ENCODE measurements around the gene SCNN1A. TPM values are rescaled to one million over a fixed set of nuclear protein-coding genes. Genes with fewer than 3 reads are reported as not detected.

Gene SCNN1A
- total and polyA plus RNA-seq, 7 donors, result 0.82 to 169 (median 7.2) TPM

DNA sequence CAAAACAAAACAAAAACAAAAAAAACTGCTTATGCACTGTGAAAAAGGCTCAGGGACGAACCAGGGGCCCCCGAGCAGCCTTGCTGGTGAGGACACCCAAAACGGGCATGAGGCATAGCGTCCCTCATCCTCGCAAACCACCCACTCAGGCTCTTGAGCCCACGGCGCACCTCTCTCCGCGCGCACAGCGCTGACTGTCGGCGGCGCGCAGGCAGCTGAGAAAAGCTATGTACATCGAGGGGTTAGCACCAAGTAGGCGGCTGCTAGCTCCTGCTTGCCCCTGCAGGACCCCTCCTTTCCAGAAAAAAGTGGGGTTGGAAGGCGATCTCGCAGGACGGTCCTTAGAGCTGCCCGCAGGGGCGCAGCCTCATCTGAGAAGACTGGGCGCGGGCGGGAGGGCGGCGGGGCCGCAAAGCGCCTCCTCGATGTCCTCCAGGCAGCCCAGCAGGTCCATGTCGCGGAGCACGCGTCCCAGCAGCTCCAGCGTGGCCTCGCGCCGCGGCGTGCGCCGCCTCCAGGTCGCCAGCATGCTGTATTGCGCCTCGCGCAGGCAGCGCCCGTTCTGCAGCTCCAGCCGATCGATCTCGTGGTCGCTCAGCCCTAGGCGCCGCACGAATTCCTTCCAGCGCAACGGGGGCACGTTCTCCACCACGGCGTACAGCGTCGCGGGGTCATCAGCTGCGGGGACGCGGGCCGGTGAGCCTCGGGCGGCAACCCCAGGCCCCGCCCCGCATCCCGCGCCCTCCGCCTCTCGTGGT lies 46.2 kb downstream of the SCNN1A start:
- Histone ChIP-seq H3K27ac (peak overlapping the region; percentile 93 to 98 (median 97)), H3K36me3 (peaks cover 54 to 66% (median 61%) of the 10 kb centered on the region in 4 donors), H3K4me3 (no peak overlapping the region), H3K4me1 (peaks cover 0 to 81% (median 63%) of the 10 kb centered on the region in 4 donors), H3K9me3 (no peaks in the 10 kb centered on the region), H3K27me3 (no peaks in the 10 kb centered on the region)
- no peak for DNase-seq
- 90 to 92% methylated on average over 75 of the region's 75 CpGs for WGBS, 2 donors
- TF ChIP-seq, protein P1, sequence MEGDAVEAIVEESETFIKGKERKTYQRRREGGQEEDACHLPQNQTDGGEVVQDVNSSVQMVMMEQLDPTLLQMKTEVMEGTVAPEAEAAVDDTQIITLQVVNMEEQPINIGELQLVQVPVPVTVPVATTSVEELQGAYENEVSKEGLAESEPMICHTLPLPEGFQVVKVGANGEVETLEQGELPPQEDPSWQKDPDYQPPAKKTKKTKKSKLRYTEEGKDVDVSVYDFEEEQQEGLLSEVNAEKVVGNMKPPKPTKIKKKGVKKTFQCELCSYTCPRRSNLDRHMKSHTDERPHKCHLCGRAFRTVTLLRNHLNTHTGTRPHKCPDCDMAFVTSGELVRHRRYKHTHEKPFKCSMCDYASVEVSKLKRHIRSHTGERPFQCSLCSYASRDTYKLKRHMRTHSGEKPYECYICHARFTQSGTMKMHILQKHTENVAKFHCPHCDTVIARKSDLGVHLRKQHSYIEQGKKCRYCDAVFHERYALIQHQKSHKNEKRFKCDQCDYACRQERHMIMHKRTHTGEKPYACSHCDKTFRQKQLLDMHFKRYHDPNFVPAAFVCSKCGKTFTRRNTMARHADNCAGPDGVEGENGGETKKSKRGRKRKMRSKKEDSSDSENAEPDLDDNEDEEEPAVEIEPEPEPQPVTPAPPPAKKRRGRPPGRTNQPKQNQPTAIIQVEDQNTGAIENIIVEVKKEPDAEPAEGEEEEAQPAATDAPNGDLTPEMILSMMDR (IDR thresholded peaks at IDR 0.05), result no peak
- TF ChIP-seq POLR2A (IDR thresholded peaks at IDR 0.05), result no peak
- peak in 2 of 4 donors; percentile 13 to 21 for TF ChIP-seq POLR2AphosphoS5 (IDR thresholded peaks at IDR 0.05)
- TF ChIP-seq EP300 (IDR thresholded peaks at IDR 0.05), result no peak
- intact Hi-C loops (cut with DNase I), result loop anchor here (1.0 kb wide), 1 partner anchor 208 kb away; no protein-coding TSS in a partner anchor

DNA sequence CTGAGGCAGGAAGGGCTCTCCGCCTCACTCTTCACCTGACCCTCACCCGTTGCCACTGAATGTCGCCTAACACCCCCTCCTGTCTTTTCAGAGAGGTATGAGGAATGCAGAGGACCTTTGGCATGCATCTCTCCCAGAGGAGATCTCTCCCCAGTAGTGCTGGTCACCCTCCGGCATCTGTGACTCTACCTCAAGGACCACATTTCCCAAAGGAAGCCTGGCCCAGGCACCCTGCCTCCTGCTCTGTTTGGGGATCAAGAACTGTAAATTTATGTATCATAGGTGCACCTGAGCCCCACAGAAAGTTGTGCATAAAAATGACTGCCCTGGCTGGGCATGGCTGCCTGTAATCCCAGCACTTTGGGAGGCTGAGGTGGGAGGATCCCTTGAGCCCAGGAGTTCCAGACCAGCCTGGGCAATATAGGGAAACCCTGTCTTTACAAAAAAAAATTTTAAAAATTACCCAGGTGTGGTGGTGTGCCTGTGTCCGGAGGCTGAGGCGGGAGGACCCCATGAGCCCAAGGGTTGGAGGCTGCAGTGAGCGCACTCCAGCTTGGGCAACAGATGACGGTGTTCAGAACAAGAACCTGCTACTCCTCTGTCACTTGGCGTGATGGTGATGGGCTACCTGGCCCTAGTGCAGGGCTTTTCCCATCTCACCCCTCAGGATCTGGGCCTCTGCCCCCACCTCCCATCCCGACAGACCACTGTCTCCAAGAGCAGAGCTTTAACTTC lies 47.2 kb downstream of the SCNN1A start:
- H3K27me3 ChIP-seq, result no peaks in the 10 kb centered on the region
- no peak overlapping the region for H3K4me3 ChIP-seq
- 82 to 88% methylated on average over 10 of the region's 10 CpGs for WGBS, 2 donors
- peaks cover 45 to 57% (median 55%) of the 10 kb centered on the region in 4 donors for H3K36me3 ChIP-seq
- TF ChIP-seq POLR2A (IDR thresholded peaks at IDR 0.05) (no peak), POLR2AphosphoS5 (IDR thresholded peaks at IDR 0.05) (peak in 1 of 4 donors; percentile 5)
- H3K4me1 ChIP-seq, result peaks cover 0 to 81% (median 63%) of the 10 kb centered on the region in 4 donors
- H3K27ac ChIP-seq, result peak overlapping the region; percentile 88 to 98 (median 95)
- H3K9me3 ChIP-seq, result no peaks in the 10 kb centered on the region
- no peak for DNase-seq
- intact Hi-C loops (cut with DNase I), result no loop called here

DNA sequence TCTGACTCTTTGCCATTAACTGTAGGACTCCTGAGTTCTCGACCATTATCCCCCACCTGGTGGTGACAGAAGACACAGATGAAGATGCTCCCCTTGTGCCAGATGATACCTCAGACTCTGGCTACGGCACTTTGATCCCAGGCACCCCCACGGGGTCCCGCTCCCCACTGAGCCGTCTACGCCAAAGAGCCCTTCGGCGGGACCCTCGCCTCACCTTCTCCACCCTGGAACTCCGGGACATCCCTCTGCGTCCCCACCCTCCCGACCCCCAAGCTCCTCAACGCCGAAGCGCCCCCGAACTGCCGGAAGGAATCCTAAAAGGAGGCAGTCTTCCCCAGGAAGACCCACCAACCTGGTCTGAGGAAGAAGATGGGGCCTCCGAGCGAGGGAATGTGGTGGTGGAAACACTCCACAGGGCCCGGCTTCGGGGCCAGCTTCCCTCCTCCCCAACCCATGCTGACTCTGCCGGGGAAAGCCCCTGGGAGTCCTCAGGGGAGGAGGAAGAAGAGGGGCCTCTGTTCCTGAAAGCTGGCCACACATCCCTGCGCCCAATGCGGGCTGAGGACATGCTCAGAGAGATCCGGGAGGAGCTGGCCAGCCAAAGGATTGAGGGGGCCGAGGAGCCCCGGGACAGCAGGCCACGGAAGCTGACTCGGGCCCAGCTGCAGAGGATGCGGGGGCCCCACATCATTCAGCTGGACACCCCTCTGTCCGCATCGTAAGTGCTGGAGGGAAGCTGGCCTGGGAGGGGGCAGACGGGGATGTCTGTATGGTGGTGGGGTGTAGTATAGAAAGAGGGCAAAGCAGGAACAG lies 47.9 kb downstream of the SCNN1A start:
- peaks cover 0 to 83% (median 64%) of the 10 kb centered on the region in 4 donors for H3K4me1 ChIP-seq
- peak overlapping the region; percentile 88 to 98 (median 95) for H3K27ac ChIP-seq
- peak overlapping the region in 1 of 4 donors; percentile 1 for H3K4me3 ChIP-seq
- 80 to 82% methylated on average over 33 of the region's 33 CpGs for WGBS, 2 donors
- H3K9me3 ChIP-seq, result no peaks in the 10 kb centered on the region
- H3K36me3 ChIP-seq, result peaks cover 38 to 49% (median 47%) of the 10 kb centered on the region in 4 donors
- TF ChIP-seq POLR2A (IDR thresholded peaks at IDR 0.05) (no peak), POLR2AphosphoS5 (IDR thresholded peaks at IDR 0.05) (peak in 2 of 4 donors; percentile 40 to 53), EP300 (IDR thresholded peaks at IDR 0.05) (no peak)
- TF ChIP-seq, protein P1 (IDR thresholded peaks at IDR 0.05), result no peak
- H3K27me3 ChIP-seq, result no peaks in the 10 kb centered on the region
- DNase-seq, result no peak
- intact Hi-C loops (cut with DNase I), result loop anchor here (2.0 kb wide), 1 partner anchor 207 kb away; the partner anchor contains the start of gene GAPDH

DNA sequence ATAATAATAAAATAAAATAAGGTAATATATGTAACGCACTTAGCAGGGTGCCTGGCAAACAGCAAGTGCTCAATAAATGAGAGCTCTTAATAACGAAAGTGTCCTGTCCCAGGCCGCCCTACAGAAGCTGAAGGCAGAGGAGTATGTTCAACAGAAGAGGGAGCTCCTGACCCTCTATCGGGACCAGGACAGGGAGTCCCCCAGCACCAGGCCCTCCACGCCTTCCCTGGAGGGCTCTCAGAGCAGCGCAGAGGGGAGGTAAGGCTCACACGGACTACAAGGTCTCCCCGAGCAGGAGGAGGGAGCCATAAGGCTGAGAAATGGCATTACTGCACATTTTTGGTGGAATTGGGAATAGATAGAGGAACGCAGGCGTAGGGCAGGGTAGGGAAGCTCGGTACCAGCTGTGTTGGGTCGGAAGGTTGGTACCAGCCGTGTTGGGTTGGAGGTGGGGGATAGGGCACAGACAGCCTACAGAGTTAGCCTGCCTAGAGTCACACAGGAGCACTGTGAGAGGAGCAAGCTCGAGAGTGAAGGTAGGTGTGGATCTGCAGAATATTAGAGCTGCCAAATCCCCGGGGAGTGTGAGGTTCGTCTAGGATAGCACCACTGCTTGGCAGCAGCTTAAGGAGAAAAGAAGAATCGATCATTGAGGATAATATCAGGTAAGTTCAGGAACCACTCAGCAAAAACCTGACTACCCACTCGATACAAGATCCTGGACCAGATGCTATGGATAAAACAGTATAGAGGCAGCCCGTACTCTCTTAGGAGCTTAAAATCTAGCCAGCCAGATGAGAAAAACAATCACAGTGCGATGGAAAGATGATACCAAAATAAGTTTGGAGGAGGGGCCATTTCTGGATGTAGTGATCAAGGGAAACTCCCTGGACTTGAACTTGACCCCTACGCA lies 48.8 kb downstream of the SCNN1A start:
- Histone ChIP-seq H3K4me3 (peak overlapping the region in 2 of 4 donors; percentile 9 to 11), H3K27ac (peak overlapping the region; percentile 88 to 98 (median 95)), H3K9me3 (no peaks in the 10 kb centered on the region), H3K4me1 (peaks cover 0 to 86% (median 66%) of the 10 kb centered on the region in 4 donors), H3K27me3 (no peaks in the 10 kb centered on the region), H3K36me3 (peaks cover 35 to 41% (median 39%) of the 10 kb centered on the region in 4 donors)
- intact Hi-C loops (cut with DNase I), result loop anchor here (2.0 kb wide), 1 partner anchor 208 kb away; the partner anchor contains the start of gene GAPDH
- 72 to 73% methylated on average over 21 of the region's 21 CpGs for WGBS, 2 donors
- peak; percentile 93 for DNase-seq
- no peak for TF ChIP-seq EP300 (IDR thresholded peaks at IDR 0.05)
- TF ChIP-seq POLR2A (IDR thresholded peaks at IDR 0.05), result no peak
- peak; percentile 18 to 82 (median 64) for TF ChIP-seq POLR2AphosphoS5 (IDR thresholded peaks at IDR 0.05)
- TF ChIP-seq, protein P1 (IDR thresholded peaks at IDR 0.05), result peak; percentile 43 to 71 (median 58)

All from sigmoid colon (tissue), 7 donors.